HG03565 (cell line): ENCODE data around the gene PPT2.
"Not testable (repeated sequence)": the region's sequence is repeated elsewhere in the genome, so short reads cannot be mapped to it uniquely, and the experiment has no call there.

ENCODE experiments used
- ATAC-seq: cut with Tn5 transposase; IDR thresholded peaks from one replicate; pipeline ENCODE4 v1.9.1; 2021; ENCODE audit warnings: mild to moderate bottlenecking, moderate library complexity; ENCODE audit not compliant: unreplicated experiment

PPT2 gene

GRCh38 chr6:32203426-32204267, 49.7 kb downstream of the PPT2 start:
- no peak for ATAC-seq

- no peak for ATAC-seq
These were observed 50.4 kb downstream of the PPT2 start for GRCh38 chr6:32204268-32204715.

DNA sequence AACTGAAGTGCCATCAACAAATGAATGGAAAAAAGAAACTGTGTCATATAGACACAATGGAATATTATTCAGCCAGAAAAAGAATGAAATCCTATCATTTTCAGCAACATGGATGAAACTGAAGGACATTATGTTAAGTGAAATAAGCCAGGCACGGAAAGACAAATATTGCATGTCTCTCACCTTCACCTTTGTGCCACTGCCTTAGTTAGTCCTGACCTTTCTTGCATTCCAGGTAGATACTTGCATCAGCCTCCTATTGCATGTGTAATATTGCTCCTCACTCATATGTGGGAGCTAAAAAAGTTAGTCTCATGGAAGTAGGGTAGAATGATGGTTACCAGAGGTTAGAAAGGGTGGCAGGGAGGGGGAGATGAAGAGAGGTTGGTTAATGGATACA, 55.1 kb downstream of the PPT2 start:
- no peak for ATAC-seq

- no peak for ATAC-seq
These were observed 56.3 kb downstream of the PPT2 start for GRCh38 chr6:32210191-32210601.

- ATAC-seq: not testable (repeated sequence)
These were observed 57.5 kb downstream of the PPT2 start for GRCh38 chr6:32211432-32211831.

DNA sequence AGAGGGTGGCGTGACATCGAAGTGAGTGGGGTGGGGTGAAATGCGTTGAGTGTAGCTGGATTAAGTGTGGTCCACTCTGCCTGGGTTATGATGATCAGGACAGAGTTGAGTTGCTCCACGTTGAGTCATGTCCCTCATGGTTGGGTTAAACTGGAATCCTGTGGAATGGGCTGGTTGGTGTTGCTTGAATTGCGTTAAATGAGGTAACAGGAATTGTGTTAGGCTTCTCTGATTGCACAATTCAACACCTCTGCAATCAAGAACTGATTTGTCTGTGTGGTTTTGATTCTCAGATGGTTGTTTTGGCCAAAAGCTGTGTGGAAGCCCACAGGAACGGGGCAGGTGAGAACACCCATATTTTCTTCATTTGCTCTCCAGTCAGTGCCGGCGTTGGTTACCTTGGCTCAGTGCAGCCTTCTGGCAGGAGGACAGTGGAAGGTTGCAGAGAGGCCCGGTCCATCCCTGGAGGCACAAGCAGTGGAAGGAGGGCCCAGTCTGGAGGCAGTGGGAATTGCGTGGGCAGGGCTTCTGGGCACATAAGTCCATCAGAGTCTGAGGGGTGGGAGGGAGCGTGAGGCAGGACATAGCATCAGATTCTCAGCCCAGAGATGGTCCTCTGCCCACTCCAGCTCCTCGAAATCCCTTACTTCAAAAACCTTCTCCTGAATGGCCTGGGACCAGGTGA, 58.3 kb downstream of the PPT2 start:
- no peak for ATAC-seq
